Cardiac muscle cell (in vitro differentiated cells and primary cell): ENCODE measurements around the gene PSME2. TPM values are rescaled to one million over a fixed set of nuclear protein-coding genes. Genes with fewer than 3 reads are reported as not detected.

ENCODE experiments used
- DNase-seq, 2 donors: peaks; one replicate each; pipeline versions ENCODE4 v3.0.0 to v3.0.0-alpha.2; 2010 to 2017; ENCODE audit warnings: low read depth in 1 of 2, low spot score in 1 of 2
- H3K27ac ChIP-seq: fragments of 200-600 bp; sonication (generic); 2 replicates; pipeline ENCODE4 v1.5.1; 2016
- H3K27me3 ChIP-seq: fragments of 200-600 bp; sonication (generic); 2 replicates; pipeline ENCODE4 v1.6.0; 2016; ENCODE audit warnings: control low read depth
- H3K36me3 ChIP-seq: fragments of 200-600 bp; sonication (generic); 2 replicates; pipeline ENCODE4 v1.5.1; 2016; ENCODE audit warnings: control low read depth
- H3K4me1 ChIP-seq: fragments of 200-600 bp; sonication (generic); 2 replicates; pipeline ENCODE4 v1.8.1; 2017; ENCODE audit warnings: low read depth, mild to moderate bottlenecking, mixed run types
- H3K4me3 ChIP-seq: fragments of 200-600 bp; sonication (generic); 2 replicates; pipeline ENCODE4 v1.5.1; 2016; ENCODE audit warnings: mild to moderate bottlenecking
- H3K9me3 ChIP-seq: fragments of 200-600 bp; sonication (generic); 2 replicates; pipeline ENCODE4 v1.5.1; 2017; ENCODE audit warnings: low read depth, mild to moderate bottlenecking, control low read depth
- polyA plus RNA-seq: library from polyadenylated mRNA; unstranded; fragments of >200 nt; fragmentation: Nextera tagmentation; extraction: Ambion mirVana; gene quantifications from 2 replicates; pipeline ENCODE4 v1.2.1, GENCODE V29; 2016
- total RNA-seq: library from RNA; depleted of rRNA; stranded (reverse); fragments of >200 nt; gene quantifications from 2 replicates; pipeline ENCODE4 v1.2.3, GENCODE V29; 2016
- TF ChIP-seq, protein P1 (sequence below): IDR thresholded peaks from 2 replicates; pipeline ENCODE4 v1.5.1; 2012; ENCODE audit warnings: low read depth, mild to moderate bottlenecking, low read length

PSME2 gene
- total and polyA plus RNA-seq, 2 experiments from 2014 or later = 92.3 to 331 TPM

DNA sequence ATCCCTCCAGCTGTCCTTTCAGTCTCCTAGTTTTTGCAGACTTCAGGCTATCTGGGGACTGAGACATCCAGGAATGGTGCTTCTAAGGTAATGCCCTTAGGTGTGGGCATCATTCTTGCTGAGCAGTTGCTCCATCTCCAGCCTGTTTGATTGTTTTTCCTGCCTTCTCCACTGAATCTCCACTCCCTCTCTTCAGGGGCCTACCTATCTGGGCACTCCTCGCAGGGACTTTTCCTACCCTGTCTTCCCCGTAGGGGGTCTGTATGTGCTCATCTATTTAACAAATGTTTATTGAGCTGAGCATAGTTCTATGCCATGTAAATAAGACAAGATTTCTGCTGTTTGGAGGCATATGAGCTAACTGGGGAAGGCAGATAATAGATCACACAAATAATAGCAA is 13.4 kb downstream of the PSME2 start:
- TF ChIP-seq, protein P1, sequence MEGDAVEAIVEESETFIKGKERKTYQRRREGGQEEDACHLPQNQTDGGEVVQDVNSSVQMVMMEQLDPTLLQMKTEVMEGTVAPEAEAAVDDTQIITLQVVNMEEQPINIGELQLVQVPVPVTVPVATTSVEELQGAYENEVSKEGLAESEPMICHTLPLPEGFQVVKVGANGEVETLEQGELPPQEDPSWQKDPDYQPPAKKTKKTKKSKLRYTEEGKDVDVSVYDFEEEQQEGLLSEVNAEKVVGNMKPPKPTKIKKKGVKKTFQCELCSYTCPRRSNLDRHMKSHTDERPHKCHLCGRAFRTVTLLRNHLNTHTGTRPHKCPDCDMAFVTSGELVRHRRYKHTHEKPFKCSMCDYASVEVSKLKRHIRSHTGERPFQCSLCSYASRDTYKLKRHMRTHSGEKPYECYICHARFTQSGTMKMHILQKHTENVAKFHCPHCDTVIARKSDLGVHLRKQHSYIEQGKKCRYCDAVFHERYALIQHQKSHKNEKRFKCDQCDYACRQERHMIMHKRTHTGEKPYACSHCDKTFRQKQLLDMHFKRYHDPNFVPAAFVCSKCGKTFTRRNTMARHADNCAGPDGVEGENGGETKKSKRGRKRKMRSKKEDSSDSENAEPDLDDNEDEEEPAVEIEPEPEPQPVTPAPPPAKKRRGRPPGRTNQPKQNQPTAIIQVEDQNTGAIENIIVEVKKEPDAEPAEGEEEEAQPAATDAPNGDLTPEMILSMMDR = no peak
- H3K4me1 ChIP-seq = peaks cover 40% of the 10 kb centered on the region
- no peak for DNase-seq

DNA sequence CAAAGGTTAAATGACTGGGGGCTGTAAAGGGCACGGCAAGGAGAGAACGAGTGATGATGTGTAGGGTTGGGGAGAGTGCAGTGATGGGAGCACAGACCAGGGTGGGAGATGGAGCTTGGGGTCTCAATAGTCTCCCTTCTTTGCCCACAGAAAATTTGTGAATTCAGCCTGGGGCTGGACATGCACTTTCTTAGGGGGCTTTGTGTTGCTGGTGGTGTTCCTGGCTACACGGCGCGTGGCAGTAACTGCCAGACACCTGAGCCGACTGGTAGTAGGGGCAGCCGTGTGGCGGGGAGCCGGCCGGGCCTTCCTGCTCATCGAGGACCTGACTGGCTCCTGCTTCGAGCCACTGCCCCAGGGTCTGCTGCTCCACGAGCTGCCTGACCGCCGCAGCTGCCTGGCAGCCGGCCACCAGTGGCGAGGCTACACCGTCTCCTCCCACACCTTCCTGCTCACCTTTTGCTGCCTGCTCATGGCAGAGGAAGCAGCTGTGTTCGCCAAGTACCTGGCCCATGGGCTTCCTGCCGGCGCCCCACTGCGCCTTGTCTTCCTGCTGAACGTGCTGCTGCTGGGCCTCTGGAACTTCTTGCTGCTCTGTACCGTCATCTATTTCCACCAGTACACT is 14.2 kb downstream of the PSME2 start:
- Histone ChIP-seq H3K9me3 (no peaks in the 10 kb centered on the region), H3K4me1 (peaks cover 40% of the 10 kb centered on the region), H3K27ac (peak overlapping the region; percentile 96), H3K36me3 (no peaks in the 10 kb centered on the region), H3K4me3 (peak overlapping the region; percentile 8), H3K27me3 (no peaks in the 10 kb centered on the region)
- TF ChIP-seq, protein P1 = no peak
- no peak for DNase-seq

More for the DNA sequence above, 13.4 kb downstream of the PSME2 start:
- no peak overlapping the region for H3K4me3 ChIP-seq
- no peaks in the 10 kb centered on the region for H3K9me3 ChIP-seq
- no peaks in the 10 kb centered on the region for H3K27me3 ChIP-seq
- peak overlapping the region; percentile 96 for H3K27ac ChIP-seq
- H3K36me3 ChIP-seq = peaks cover 3% of the 10 kb centered on the region

DNA sequence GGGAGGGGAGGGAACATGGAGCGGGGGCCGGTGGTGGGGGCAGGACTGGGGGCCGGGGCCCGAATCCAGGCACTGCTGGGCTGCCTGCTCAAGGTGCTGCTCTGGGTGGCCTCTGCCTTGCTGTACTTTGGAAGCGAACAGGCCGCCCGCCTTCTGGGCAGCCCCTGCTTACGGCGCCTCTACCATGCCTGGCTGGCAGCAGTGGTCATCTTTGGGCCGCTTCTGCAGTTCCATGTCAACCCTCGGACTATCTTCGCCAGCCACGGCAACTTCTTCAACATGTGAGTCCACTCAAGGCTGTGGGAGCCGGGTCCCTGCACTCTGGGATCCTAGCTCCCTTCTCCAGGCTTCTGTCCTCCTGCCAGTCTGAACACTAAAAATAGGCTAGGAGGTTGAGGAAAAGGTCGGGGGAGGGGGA is 14.9 kb downstream of the PSME2 start:
- Histone ChIP-seq H3K4me3 (peak overlapping the region; percentile 8), H3K36me3 (no peaks in the 10 kb centered on the region), H3K9me3 (no peaks in the 10 kb centered on the region), H3K4me1 (peaks cover 40% of the 10 kb centered on the region), H3K27ac (peak overlapping the region; percentile 96), H3K27me3 (no peaks in the 10 kb centered on the region)
- TF ChIP-seq, protein P1 = no peak
- DNase-seq = peak in 1 of 2 donors; percentile 51

DNA sequence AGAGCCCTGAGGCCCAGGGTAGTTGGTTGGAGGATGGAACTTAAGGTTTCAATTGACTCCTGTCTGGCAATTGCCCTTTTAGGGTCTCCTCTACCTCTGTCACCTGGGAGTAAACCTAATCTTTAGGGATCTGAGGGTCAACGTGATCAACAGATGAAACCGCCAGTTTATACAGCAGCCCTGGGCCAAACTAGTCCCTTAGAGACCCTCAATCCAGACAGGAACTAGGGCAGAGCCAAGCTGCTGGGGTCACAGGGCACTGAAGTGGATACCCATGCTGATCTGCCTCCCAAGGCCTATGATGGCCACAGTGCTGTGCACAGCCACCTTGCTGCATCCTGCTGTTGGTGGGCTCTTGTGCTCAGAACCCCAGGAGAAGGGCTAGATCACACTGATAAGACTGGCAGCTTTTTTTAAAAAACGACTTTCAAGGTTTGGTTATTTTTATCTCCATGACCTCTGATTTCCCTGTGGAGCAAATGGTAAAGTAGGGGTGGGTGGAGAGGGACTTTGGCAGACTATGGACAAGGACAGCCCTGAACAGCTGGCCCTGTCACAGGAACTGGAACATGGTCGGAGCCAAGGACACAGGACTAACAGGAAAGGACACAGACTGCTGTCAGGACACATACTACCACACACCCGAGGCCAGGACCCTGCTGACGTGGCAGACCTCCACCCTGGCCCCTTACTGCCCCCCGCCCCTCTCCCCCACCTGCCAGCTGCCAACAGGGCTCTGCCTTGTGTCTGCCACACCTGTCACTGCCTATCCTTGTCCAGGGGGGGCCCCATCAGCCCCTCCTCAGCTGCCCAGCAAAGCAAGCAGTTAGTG is 15.5 kb downstream of the PSME2 start:
- peak overlapping the region; percentile 8 for H3K4me3 ChIP-seq
- DNase-seq = peak in 1 of 2 donors; percentile 86

DNA sequence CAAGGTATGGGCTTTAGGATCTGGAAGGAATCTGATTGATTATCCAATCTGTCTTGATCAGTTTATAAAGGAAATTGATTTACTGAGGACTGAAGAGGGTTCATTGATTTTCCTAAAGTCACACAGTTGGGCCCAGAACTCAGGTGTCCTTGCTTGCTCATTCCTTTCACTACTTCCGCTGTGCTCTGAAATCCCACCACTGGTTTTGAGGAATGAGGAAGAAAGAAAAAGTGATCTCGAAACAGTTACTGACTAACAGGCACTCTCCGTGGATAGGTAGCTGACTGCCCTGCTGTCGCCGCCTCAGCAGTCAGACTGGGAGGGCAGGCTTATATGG is 16.1 kb downstream of the PSME2 start, which contains the start of gene FITM1:
Gene FITM1 (plus strand): TSS at position 280 of the 337 bp plus-strand sequence. CDS start 905 bp downstream, outside the sequence.
- H3K4me3 ChIP-seq = peak within 1 kb of the TSS; percentile 8

More for the DNA sequence above, 15.5 kb downstream of the PSME2 start:
- H3K9me3 ChIP-seq = no peaks in the 10 kb centered on the region
- H3K4me1 ChIP-seq = peaks cover 40% of the 10 kb centered on the region
- H3K27me3 ChIP-seq = no peaks in the 10 kb centered on the region
- H3K36me3 ChIP-seq = no peaks in the 10 kb centered on the region
- TF ChIP-seq, protein P1 = no peak
- peak overlapping the region; percentile 96 for H3K27ac ChIP-seq

More for the DNA sequence above, 16.1 kb downstream of the PSME2 start, which contains the start of gene FITM1:
- DNase-seq = peak in 1 of 2 donors; percentile 28
- Histone ChIP-seq H3K27me3 (no peaks in the 10 kb centered on the region), H3K4me1 (peaks cover 40% of the 10 kb centered on the region), H3K9me3 (no peaks in the 10 kb centered on the region), H3K36me3 (no peaks in the 10 kb centered on the region), H3K27ac (peak within 1 kb of the TSS; percentile 96)
- TF ChIP-seq, protein P1 = no peak
